HG03378 (cell line): ENCODE results near the gene ZNF491.
"Not testable (repeated sequence)": the region's sequence is repeated elsewhere in the genome, so short reads cannot be mapped to it uniquely, and the experiment has no call there.

Source experiments
- ATAC-seq: cut with Tn5 transposase; IDR thresholded peaks from one replicate; pipeline ENCODE4 v1.9.1; 2021; ENCODE audit warnings: mild to moderate bottlenecking, moderate library complexity; ENCODE audit not compliant: unreplicated experiment

ZNF491 gene

DNA sequence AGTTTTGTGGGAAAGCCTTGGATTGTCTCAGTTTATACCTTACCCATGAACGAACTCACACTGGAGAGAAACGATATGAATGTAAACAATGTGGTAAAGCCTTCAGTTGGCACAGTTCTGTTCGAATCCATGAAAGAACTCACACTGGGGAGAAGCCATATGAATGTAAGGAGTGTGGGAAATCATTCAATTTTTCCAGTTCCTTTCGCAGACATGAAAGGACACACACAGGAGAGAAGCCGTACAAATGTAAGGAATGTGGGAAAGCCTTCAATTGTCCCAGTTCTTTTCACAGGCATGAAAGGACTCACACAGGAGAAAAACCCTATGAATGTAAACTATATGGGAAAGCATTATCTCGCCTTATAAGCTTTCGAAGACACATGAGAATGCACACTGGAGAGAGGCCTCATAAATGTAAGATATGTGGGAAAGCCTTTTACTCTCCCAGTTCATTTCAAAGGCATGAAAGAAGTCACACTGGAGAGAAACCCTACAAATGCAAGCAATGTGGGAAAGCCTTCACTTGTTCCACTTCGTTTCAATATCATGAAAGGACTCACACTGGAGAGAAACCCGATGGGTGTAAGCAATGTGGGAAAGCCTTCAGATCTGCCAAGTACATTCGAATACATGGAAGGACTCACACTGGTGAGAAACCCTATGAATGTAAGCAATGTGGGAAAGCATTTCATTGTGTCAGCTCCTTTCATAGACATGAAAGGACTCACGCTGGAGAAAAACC, 8.2 kb downstream of the ZNF491 start:
- no peak for ATAC-seq

DNA sequence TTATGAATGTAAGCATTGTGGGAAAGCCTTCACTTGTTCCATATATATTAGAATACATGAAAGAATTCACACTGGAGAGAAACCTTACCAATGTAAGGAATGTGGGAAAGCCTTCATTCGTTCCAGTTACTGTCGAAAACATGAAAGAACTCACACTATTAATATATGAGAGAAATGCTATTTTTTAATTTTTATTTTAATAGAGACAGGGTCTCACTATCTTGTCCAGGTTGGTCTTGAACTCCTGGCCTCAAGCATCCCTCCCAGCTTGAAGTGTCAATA, 8.7 kb downstream of the ZNF491 start:
- ATAC-seq, result no peak

DNA sequence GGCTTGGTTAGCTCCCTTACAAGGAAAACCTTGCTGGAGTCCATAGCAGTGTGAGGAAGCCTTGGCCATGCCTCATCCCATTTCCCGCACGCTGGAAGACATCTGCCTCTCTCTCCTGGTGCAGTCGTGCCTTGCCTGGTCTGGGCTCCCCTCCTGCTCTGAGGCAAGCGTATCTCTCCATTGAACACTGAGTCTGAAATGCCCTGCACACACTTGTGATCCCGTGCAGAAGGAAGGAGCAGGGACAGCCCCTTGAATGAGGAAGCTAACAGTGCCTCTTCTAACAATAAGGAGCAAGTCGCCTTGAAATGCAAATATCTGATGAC, 15.3 kb downstream of the ZNF491 start:
- no peak for ATAC-seq

- peak; percentile 95 for ATAC-seq
Observed at GRCh38 chr19:11814029-11814699, 15.8 kb downstream of the ZNF491 start, which contains the start of gene ZNF440. TSS of gene ZNF440 (plus strand) at chr19:11814273. CDS start at chr19:11814448, 175 bp downstream.

GRCh38 chr19:11814700-11815035, 16.3 kb downstream of the ZNF491 start:
- ATAC-seq, result no peak

DNA sequence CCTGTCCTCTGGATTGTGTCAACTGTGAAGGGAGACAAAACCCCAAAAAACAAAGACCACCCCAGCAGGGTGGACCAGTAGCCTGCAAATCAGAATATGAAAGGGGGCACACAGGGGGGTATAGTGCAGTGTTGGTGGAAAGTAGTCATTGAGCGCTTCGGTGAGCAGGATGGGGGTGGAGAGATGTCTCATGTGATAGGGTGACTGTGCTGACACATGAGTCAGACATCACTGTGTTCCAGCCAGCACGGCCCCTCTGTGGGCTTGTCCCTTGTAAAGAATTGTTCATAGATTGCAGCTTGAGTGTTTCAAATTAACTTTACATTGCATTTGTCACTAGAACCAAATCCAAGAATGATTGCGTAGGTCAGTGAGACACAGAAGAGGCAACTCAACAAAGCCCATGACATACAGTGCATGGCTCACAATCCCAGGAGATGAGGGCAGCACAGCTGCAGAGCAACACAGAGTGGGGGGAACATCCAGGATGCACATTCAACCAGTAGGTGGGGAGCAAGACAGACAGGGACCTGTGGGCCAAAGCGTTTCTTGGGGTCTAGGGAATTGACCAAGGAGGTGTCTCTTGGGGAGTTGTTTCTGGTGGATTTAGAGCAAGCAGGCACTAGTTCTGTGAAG, 23.3 kb downstream of the ZNF491 start:
- ATAC-seq, result no peak

DNA sequence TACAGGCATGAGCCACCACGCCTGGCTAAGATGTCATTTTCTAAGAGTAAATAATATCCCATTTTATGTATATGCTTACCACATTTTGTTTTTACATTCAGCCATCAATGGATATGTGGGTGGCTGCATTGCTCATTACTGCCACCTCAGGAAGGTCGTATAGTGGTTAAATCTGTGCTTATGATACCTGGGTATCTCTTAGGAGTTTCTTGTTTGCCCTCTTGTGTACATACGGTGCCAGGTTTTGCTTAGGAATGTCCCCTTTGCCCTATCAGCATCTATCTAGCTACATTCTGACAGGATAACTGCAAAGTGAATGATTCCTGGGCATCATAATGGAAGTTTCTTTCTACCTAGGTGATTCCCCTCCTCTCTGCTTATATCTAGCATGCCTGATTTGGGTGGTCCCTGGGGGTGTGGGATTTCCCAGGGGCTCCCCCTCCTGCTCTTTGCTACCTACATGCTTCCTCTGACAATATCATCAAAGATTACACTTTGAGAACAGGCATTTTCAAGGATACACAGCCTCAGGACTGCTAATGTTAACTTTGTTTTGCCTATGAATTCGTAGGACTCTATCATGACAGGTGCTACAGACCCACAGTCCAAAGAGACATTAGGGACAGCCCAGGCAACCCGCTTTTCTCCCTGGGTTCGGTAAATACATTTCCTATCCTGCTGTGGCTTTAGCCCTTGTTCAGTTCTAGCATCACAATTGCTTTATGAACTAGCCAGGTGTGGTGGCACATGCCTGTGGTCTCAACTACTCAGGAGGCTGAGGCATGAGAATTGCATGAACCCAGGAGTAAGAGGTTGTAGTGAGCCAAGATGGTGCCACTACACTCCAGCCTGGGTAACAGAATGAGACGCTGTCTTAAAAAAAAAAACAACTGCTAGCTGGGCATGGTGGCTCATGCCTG, 30.9 kb downstream of the ZNF491 start:
- not testable (repeated sequence) for ATAC-seq

DNA sequence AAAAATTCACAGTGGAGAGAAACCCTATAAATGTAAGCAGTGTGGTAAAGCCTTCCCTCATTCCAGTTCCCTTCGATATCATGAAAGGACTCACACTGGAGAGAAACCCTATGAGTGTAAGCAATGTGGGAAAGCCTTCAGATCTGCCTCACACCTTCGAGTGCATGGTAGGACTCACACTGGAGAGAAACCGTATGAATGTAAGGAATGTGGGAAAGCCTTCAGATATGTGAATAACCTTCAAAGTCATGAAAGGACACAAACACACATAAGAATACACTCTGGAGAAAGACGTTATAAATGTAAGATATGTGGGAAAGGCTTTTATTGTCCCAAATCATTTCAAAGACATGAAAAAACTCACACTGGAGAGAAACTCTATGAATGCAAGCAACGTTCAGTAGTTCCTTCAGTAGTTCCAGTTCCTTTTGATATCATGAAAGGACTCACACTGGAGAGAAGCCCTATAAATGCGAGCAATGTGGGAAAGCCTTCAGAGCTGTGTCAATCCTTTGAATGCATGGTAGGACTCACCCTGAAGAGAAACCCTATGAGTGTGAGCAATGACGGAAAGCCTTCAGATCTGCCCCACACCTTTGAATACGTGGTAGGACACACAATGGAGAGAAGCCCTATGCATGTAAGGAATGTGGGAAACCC, 34.1 kb downstream of the ZNF491 start:
- ATAC-seq, result no peak

DNA sequence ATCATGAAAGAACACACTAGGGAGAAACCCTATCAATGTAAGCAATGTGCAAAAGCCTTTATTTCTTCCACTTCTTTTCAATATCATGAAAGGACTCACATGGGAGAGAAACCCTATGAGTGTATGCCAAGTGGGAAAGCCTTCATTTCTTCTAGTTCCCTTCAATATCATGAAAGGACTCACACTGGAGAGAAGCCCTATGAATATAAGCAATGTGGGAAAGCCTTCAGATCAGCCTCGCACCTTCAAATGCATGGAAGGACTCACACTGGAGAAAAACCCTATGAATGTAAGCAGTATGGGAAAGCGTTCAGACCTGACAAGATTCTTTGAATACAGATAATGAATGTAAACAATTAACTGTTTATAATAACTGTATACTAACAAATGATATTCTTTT, 35.2 kb downstream of the ZNF491 start:
- ATAC-seq, result no peak

- ATAC-seq, result not testable (repeated sequence)
Observed at GRCh38 chr19:11835626-11836066, 37.3 kb downstream of the ZNF491 start.

GRCh38 chr19:11843722-11844121, 45.4 kb downstream of the ZNF491 start:
- no peak for ATAC-seq

DNA sequence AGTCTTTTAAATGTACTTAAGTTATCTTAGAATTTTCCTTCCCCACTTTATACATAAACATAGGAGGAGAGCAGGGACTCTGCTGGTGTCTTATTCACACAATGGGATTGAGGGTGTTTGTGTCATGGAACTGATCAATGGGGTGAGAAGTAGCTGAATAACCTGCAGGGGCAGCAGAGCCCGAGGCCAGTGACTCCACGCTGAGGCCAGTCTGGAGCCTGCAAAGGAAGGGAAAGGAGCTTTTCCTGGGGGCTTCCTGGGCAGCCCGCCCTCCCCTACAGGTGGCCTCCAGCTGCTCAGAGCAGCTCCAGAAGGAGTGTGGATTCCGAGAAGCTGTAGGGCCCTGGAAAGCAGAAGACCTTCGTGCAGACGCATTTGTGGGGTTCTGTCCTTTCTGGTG, 49.3 kb downstream of the ZNF491 start:
- not testable (repeated sequence) for ATAC-seq

GRCh38 chr19:11848200-11848593, 49.9 kb downstream of the ZNF491 start:
- ATAC-seq, result no peak

DNA sequence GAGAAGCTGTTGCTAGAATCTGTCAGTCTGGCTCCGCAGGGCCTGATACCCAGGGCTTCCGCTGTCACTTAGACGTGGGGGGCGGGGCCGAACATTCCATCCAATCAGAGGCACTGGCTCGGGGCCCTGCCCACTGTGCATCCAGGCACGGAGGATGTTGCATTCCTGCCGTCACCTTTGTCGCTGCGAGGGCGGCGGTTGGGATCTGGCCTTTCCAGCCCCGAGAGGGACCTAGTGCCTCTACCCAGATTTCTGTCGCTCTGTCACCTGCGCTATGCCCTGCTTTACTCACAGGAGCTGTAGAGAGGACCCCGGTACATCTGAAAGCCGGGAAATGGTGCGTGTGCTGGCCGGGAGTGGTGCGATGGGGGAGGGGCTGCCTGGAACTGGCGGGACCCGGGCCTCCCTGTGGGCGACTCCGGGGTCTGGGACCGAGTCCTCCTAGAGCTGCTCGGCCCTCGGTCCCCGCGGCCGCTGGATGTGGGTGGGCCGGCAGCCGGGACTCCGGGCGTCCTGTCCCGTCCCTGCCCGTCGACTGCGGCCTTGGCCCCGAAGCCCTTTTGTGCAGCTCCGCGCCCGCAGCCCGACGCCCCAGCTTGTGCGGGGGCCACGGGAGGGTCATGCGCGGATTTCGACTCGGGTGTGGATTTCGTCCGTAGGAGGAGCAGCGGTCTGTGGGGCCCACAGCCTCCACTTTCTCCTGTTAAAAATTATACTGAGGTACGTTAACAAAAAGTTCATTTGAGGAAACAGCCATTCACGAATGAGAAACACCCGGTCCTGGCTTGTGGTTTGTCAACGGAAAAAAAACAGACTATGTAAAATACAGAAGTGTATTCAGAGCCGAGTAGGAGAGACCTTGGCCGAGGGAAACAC, 50.5 kb downstream of the ZNF491 start, which contains the start of gene ZNF439:
TSS of gene ZNF439 (plus strand) at position 133 of the 876 bp plus-strand sequence. CDS start at position 275, 142 bp downstream.
- ATAC-seq, result peak; percentile 53

- ATAC-seq, result not testable (repeated sequence)
Observed at GRCh38 chr19:11850289-11850688, 52.0 kb downstream of the ZNF491 start.

DNA sequence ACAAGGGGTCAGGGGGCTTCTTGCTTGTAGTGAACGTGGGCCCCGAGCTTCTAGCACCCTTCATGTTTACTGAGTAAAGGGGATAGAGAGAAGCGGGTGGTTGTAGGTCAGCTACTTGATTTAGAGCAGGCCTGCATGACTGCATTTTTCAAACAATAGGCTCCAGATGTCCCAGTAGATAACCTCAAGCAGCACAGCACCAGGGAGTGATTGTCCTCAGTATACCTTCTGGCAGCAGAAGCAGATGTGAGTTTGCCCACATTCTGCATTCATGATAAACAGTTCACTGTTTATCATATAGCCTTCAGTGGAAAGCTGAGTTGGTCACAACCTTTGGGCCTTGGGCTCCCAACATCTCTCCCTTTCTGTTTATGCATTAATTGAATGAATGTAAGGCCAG, 55.0 kb downstream of the ZNF491 start:
- no peak for ATAC-seq

- no peak for ATAC-seq
Observed at GRCh38 chr19:11856596-11857250, 58.4 kb downstream of the ZNF491 start.
